ENCODE results near the gene RRAS. TPM values are rescaled to one million over a fixed set of nuclear protein-coding genes. Genes with fewer than 3 reads are reported as not detected.

RRAS gene
- 66.4 and 72.7 TPM in 2 replicates for total RNA-seq (2014; rRNA removed; shearing (Covaris generic); ENCODE audit: low replicate concordance)

GRCh38 chr19:49640113-49640898 is at the start of gene RRAS:
Gene RRAS (minus strand): TSS chr19:49640143. CDS start chr19:49640098, 45 bp downstream.
- H3K36me3 ChIP-seq, result peaks cover 19% of the 10 kb centered on the region
- peak within 1 kb of the TSS; percentile 98 for H3K4me3 ChIP-seq
- H3K27me3 ChIP-seq, result no peaks in the 10 kb centered on the region
- DNase-seq, result peak; percentile 100
- H3K9me3 ChIP-seq, result no peaks in the 10 kb centered on the region

- H3K4me3 ChIP-seq, result no peak within 1 kb of the TSS
- H3K9me3 ChIP-seq, result no peaks in the 10 kb centered on the region
- H3K27me3 ChIP-seq, result no peaks in the 10 kb centered on the region
- peaks cover 25% of the 10 kb centered on the region for H3K36me3 ChIP-seq
- no peak for DNase-seq
Observed at GRCh38 chr19:49689133-49690078, 49.5 kb upstream of the RRAS start, which contains the start of gene ADM5. Gene ADM5 (plus strand): TSS chr19:49689594. CDS start chr19:49689838, 244 bp downstream.

- H3K36me3 ChIP-seq, result peaks cover 33% of the 10 kb centered on the region
- H3K9me3 ChIP-seq, result no peaks in the 10 kb centered on the region
- DNase-seq, result no peak
- H3K27me3 ChIP-seq, result no peaks in the 10 kb centered on the region
- no peak overlapping the region for H3K4me3 ChIP-seq
Observed at GRCh38 chr19:49688531-49689132, 48.7 kb upstream of the RRAS start.

- no peak overlapping the region for H3K4me3 ChIP-seq
- DNase-seq, result no peak
- peaks cover 42% of the 10 kb centered on the region for H3K36me3 ChIP-seq
- no peaks in the 10 kb centered on the region for H3K9me3 ChIP-seq
- no peaks in the 10 kb centered on the region for H3K27me3 ChIP-seq
Observed at GRCh38 chr19:49687566-49688316, 47.8 kb upstream of the RRAS start.

DNA sequence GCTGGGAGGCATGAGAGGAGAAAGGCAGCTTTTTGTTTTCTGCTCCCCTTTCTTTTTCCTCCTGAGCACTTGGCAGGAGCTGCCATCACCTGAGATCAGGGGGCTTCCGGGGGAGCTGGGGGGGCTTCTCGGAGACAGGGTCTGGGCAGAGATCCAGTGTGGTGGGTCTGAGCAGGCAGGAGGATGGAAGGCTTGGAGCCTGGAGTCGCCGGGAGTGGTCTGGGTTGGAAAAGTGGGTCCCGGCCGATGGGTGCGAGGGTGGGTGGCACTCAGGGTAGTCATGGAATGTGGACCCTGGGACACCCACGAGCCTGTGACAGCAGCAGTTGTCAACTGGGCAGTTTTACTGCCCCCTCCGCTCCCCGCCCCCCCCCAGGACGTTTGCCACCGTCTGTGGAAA is 47.2 kb upstream of the RRAS start:
- H3K27me3 ChIP-seq, result no peaks in the 10 kb centered on the region
- no peaks in the 10 kb centered on the region for H3K9me3 ChIP-seq
- H3K4me3 ChIP-seq, result no peak overlapping the region
- peaks cover 48% of the 10 kb centered on the region for H3K36me3 ChIP-seq
- DNase-seq, result no peak

DNA sequence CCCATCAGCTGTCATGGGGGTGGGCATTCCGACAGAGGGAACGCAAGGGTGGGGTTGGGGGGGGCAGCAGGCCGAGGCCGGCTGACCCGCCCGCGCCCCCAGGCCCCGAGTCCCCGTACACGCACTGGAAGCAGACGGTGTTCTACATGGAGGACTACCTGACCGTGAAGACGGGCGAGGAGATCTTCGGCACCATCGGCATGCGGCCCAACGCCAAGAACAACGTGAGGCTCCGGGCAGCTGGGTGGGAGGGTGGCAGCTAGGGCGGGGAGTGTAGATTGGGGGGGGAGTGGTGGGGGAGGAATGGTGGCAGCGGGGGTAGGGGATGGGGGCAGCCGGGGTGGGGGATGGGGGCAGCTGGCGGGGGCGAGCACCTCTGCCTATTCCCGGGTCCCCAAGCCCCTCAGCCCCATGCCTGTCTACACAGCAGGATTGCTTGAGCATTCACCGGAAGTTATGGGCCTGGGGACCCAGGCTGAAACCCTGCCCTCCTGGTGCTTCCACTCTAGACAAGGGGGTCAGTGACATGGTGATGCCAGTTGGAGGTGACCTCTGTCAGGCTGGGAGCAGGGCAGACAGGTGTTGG is 46.7 kb upstream of the RRAS start:
- no peaks in the 10 kb centered on the region for H3K27me3 ChIP-seq
- no peak for DNase-seq

GRCh38 chr19:49685845-49686332 is 45.9 kb upstream of the RRAS start:
- no peaks in the 10 kb centered on the region for H3K9me3 ChIP-seq
- H3K4me3 ChIP-seq, result no peak overlapping the region
- H3K36me3 ChIP-seq, result peaks cover 60% of the 10 kb centered on the region
- no peak for DNase-seq
- H3K27me3 ChIP-seq, result no peaks in the 10 kb centered on the region

More for the DNA sequence above, 46.7 kb upstream of the RRAS start:
- peaks cover 53% of the 10 kb centered on the region for H3K36me3 ChIP-seq
- no peak overlapping the region for H3K4me3 ChIP-seq
- H3K9me3 ChIP-seq, result no peaks in the 10 kb centered on the region

GRCh38 chr19:49684983-49685553 is 45.1 kb upstream of the RRAS start:
- no peak for DNase-seq
- Histone ChIP-seq H3K4me3 (no peak overlapping the region), H3K27me3 (no peaks in the 10 kb centered on the region), H3K9me3 (no peaks in the 10 kb centered on the region), H3K36me3 (peaks cover 67% of the 10 kb centered on the region)

GRCh38 chr19:49684251-49684982 is 44.5 kb upstream of the RRAS start:
- Histone ChIP-seq H3K4me3 (no peak overlapping the region), H3K36me3 (peaks cover 71% of the 10 kb centered on the region), H3K9me3 (no peaks in the 10 kb centered on the region), H3K27me3 (no peaks in the 10 kb centered on the region)
- DNase-seq, result no peak

DNA sequence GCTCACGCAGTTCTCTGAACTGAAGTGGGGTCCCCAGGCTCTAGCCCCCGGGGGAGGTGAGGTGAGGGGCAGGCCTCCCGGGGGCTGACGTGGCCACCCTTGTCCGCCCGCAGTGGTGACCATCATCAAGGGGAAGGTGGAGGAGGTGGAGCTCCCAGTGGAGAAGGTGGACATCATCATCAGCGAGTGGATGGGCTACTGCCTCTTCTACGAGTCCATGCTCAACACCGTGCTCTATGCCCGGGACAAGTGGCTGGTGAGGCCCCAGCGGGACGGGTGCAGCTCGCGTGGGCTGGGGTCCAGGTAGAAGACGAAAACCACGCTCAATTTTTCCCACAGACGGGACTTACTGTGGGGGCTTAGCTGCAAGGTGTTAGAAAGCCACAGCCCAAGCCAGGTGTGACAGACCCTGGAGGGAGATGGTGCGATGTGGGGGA is 43.9 kb upstream of the RRAS start:
- no peaks in the 10 kb centered on the region for H3K27me3 ChIP-seq
- no peak for DNase-seq
- H3K36me3 ChIP-seq, result peaks cover 71% of the 10 kb centered on the region
- no peaks in the 10 kb centered on the region for H3K9me3 ChIP-seq
- H3K4me3 ChIP-seq, result no peak overlapping the region

DNA sequence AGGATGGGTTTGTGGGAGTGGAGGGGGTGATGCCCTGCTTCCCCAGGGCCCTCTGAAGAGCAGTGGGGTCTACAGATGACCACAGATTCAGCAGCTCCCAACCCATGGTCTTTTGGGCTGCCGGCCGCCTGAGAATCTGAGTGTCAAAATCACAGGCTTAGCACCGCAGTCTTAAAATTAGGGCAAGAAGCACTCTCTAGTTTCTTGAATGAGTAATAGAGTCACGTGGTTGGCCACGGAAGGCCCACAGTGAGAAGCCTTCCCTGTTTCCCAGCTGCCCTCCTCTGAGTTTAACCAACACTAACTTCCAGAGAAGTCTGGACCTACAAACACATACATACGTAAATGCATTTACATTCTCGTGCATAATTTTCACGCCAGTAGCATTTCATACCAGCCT is 42.3 kb upstream of the RRAS start:
- Histone ChIP-seq H3K9me3 (no peaks in the 10 kb centered on the region), H3K4me3 (no peak overlapping the region), H3K27me3 (no peaks in the 10 kb centered on the region), H3K36me3 (peaks cover 66% of the 10 kb centered on the region)
- DNase-seq, result no peak

DNA sequence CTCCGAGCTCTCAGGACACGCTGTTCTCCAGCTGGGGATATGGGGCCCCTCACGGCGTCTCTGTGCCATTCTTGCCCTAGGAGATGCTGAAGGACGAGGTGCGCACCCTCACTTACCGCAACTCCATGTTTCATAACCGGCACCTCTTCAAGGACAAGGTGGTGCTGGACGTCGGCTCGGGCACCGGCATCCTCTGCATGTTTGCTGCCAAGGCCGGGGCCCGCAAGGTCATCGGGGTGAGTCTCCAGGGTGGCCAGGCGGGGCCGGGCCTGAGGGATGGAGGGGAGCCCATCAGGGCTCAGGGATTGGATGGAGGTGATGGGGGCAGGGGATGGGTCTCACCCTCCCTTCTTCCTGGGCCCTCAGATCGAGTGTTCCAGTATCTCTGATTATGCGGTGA is 41.9 kb upstream of the RRAS start:
- H3K36me3 ChIP-seq, result peaks cover 68% of the 10 kb centered on the region
- no peak overlapping the region for H3K4me3 ChIP-seq
- H3K27me3 ChIP-seq, result no peaks in the 10 kb centered on the region
- no peaks in the 10 kb centered on the region for H3K9me3 ChIP-seq
- DNase-seq, result no peak

- Histone ChIP-seq H3K4me3 (no peak overlapping the region), H3K9me3 (no peaks in the 10 kb centered on the region), H3K27me3 (no peaks in the 10 kb centered on the region), H3K36me3 (peaks cover 60% of the 10 kb centered on the region)
- peak; percentile 85 for DNase-seq
Observed at GRCh38 chr19:49680421-49681351, 40.7 kb upstream of the RRAS start.

Data from MG63 (cell line).